NT2/D1 (cell line): ENCODE results near the gene EZH2.

Experiments
- YY1 ChIP-seq: IDR thresholded peaks from 2 replicates; pipeline ENCODE4 v1.6.1; 2011; ENCODE audit not compliant: insufficient read length, insufficient read depth
- ZNF274 ChIP-seq: IDR thresholded peaks from 2 replicates; pipeline ENCODE4 v1.6.1; 2011; ENCODE audit warnings: mild to moderate bottlenecking, low read depth, low read length

DNA sequence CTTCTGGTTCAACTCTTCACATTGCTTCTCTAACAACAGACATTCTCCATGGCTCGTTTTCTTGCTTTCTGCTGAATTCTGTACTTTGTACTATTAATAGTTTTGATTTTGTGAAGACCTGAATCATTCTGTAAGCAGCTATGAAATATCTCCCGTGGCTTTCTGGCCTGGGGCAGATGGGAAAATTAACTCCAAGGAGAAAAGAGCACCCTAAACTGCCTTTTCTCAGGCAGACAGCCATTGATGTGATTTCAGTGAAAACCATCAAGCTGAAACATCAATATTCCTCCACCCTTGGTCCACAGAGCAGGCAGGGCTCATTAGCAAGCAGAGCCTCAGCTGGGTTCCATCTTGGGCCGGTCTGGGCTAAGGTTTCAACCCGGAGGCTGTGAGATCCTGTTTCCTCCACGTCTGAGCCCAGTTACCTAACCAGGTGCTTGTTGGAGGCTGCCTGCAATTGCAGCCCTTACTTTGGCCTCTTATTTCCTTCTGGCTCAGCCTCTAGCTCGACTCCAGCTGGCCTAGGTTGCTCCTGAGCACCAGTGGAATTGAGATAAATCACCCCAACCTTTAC, 21.1 kb upstream of the EZH2 start:
- no peak for TF ChIP-seq ZNF274
- TF ChIP-seq YY1: no peak
